PC-9 (cell line): Measurements from ENCODE around the gene CNNM3.

Source experiments
- CTCF ChIP-seq: fragments of 200-600 bp; sonication (generic); conservative IDR thresholded peaks from 2 replicates; pipeline ENCODE4 v1.6.1; 2017; ENCODE audit warnings: mixed run types, antibody characterized with exemption, mild to moderate bottlenecking, moderate library complexity
- EZH2 ChIP-seq: fragments of 200-600 bp; sonication (generic); IDR thresholded peaks from 2 replicates; pipeline ENCODE4 v1.8.0; 2017; ENCODE audit warnings: antibody characterized with exemption, low read depth

GRCh38 chr2:96808176-96808837 is 7.8 kb upstream of the CNNM3 start:
- no peak for TF ChIP-seq CTCF
- no peak for TF ChIP-seq EZH2
